HG03066 (cell line): ENCODE data around the gene DNMT3A.
A peak's percentile ranks its signal among the peaks of the same experiment; 100 is the strongest.

ENCODE experiments used
- ATAC-seq: cut with Tn5 transposase; IDR thresholded peaks from one replicate; pipeline ENCODE4 v1.9.1; 2021; ENCODE audit warnings: low read depth; ENCODE audit not compliant: unreplicated experiment

The DNMT3A gene

DNA sequence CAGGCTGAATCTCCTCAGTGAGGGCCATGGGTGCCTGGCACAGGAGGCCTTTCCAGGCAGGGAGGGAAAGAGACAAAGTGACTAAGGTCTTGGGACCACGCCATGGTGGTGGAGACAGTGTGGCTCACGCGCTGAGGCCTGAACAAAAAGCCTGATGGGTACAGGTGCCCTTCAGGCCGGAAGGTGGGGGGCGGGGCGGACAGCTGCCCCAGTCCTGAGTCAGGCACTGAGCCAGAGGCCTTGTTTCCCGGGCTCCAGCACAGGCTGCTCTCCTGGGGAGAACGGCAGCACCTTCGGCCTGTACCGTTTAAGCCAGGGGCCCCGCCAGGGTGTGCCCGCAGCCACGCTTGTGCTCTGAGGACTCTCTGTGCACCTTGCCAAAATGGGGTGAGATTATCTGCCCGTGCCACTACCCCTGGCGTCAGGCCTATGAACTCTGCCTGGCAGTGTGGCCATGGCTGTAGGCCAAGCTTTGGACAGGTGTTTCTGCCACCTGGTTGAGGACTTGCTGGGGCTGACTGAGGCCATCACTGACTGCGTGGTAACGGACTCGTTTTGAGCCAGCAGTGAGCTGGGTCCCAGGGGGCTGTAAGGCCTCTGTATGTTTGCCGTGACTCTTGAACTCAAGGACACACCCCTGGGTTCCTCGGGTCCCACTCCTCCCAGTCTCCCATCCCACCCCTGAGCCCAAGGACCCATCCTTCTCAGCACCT is 31.7 kb upstream of the DNMT3A start:
- no peak for ATAC-seq

DNA sequence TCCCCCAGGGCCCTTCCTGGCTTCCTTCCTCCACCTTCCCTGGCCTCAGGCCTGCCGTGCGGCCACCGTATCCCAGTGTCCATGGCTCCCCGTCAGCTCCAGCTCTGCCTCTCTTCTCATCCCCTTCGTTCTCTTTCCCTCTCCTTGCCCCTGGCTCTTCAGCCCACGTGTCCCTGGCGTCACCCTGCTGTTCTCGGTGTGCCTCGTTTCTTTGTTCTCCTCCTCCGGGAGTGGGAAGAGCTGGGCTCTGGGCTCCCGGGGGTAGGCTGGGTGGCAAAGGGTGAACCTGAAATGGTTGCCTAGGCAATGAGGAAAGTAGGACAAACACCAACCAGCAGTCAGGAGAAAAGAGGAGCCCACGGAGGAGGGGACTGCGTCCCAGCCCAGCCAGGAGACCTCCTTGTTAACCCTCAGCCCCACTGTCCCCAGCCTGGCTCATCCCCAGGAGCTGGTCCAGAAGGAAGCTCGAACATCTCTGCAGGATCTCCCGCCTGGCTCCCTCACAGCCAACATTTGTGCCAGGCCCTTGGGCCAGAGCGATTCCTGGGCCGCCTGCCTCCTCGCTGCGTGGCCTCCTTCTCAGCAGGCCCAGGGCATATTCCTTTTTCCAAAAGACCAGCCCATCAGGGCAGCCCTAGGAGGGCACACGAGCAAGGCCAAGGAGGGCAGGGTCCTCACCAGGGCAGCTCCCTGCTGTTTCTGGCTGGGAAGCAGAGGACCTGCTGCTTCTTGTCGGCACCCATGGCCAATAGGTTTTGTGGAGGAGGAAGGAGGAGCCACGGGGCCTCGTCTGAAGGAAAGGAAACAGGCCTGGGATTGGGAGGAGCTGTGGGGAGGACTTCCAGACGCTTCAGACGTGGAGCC is 30.9 kb upstream of the DNMT3A start:
- no peak for ATAC-seq

DNA sequence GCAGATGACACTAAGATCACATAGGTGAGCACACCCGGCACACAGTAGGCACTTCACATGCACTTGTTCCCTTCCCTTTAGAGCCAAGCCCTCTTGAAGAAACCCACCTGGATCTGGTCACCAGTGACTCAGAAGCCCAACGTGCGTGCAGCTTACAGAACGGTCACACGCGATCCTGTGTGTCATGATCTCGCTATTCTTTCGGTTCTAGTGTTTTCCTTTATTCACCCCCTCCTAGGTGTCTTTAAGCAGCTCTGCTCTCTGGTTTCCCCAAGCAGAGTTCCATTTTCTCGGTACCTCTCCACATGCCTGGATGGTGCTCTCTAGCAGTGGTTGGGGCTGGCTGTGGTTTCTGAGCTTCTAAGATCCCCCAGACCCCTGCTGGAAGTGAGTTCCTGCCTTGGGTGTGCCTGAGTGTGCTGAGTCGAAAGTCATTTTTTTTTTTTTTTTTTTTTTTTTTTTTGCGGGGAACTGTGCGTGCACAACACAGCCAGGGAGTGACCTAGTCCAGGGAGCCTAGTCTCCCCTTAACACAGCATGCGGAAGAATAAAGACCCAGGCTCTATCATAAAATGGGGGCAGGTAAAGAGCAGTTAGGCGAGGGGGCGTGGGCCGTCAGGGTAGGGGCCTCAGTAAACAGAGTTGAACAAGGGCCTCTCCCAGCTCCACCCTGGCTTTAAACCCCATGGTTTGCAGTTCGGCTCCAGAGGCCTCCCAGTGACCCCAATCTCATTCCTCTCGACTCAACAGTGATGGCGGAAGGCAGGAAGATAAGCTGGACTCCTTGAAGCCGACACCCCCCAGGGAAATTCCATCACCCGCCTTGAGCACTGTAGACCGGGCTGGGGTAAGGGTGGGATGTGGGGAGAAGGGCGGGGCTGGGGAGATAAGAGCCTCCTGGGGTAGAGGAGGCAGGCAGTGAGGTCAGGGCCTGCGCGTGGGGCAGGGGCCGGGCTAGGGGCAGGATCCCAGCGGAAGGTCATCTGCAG is 29.8 kb upstream of the DNMT3A start:
- ATAC-seq: no peak

DNA sequence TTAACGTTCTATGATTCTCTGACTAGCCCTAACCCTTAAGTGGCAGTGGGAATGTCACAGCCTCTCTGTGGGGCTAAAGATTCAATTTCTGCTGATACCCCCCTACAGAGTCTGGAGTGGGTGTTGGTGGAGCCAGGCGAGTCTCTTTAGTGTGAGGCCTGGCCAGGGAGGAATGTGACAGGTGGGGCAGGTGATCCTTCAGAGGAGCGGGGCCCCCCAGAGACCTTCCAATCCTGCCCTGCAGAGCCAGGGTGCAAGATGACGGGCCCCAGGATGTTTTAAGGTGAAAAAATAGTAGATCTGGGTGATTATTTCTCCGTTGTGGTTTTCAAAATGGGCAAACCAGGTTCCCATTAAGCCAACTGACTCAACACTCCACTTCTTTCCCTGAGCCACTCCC is 28.2 kb upstream of the DNMT3A start:
- ATAC-seq: no peak

DNA sequence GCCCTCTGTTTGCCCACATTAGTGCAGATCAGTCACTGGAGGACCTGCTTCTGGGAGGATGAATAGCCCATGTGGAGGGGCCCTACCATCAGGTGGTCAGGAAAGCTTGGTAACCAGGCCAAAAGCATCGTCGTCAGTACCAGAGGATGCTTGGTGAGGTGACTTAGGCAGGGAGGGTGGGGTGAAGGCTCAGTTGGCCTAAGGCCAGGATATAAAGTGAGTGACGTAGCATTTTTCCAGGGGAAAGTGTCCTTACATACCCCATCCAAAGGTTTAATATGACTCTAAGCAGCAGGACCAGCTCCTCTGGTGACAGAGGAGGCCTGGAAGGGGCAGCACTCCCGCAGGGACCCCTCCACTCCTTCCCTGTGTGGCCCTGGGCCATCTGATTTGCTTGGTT is 27.7 kb upstream of the DNMT3A start:
- ATAC-seq: no peak

DNA sequence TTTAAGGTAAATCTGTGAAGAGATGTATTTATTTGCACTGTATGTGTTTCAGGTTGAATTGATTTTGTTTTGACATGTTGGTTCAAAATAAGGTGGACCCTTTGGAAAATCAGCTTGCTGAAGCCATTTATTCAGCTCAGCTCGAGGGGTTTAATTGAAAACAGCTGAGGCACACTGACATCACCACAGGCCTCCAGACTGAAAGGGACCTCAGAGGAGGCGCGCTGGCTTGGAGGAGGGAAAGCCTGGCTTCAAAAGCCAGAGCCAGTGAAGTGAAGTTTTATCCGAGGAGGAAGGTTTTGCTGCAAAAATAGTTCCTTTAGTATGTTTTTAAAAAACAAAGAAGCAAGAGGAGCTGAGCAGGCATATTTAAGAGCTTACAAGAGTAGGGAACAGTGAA is 26.9 kb upstream of the DNMT3A start:
- no peak for ATAC-seq

DNA sequence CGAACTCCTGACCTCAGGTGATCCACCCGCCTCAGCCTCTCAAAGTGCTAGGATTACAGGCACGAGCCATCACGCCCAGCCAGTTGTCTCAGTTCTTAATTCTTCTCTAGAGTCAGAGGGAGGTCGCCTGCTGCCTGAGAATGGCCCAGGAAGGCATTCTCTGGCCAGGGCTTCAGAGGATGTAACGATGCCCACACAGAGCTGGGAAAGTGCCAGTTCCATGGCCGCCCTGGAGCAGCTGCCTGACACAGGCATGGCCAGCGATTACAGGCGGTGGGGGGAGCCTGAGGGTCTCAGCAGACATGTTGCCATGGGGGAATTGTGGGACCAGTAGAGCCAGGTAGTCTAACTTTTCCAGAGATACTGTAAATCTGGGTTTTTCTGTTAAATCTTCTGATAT is 25.6 kb upstream of the DNMT3A start:
- ATAC-seq: no peak

DNA sequence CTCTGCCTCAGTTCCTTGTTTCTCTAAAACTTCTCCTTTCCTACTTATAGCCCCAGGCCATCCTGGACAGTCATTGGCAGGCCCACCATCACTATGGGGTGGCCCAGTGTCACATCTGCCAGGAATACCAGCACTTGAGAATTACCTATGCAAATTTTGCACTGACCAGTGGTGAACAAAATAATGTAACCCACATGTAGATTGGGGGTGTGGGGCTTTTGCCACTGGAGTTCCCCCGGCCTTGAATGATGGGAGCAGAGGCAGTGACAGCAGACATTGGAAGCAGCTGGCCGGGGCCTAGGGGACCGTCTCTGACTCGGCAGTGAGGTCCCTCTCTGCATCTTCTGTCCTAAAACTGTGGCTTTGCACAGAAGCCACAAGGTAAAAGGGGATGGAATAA is 24.9 kb upstream of the DNMT3A start:
- no peak for ATAC-seq

DNA sequence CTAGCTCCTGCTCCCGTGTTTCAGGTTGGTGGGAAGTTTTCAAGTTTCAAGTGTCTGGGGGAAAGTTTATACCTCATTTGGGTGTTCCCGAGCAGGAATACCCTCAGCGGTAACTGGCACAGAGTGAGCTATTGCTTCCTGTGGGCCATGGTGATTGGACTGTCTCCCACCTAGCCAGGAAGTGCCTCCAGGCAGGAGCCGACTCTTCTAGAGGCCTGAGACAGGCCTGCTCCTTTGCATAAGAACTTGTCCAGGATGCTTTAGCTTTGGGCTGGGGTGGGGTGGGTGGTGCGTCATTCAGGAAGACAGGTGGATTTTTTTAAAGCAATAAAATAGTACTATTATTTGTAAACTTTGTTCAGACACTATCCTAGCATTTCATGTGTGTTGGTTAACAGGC is 23.5 kb upstream of the DNMT3A start:
- no peak for ATAC-seq

DNA sequence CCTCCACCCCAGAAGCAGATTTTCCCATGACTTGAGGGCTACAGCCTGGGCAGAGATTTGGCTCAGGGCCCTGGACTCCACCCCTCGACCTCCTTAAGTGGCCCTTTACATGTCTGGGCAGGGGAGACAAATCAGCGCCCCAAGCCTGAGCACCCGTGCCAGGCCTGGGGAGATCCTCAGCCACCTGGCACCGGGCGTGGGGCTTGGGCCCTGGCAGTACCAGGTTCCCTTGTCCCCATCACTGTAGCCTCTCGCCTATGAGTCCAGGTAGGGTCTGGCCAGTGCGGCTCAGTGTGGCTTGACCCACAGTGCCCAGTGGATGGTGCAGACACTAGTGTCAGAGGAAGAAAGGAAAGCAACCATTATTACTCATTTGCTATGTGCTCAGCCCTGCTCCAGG is 22.0 kb upstream of the DNMT3A start:
- no peak for ATAC-seq

DNA sequence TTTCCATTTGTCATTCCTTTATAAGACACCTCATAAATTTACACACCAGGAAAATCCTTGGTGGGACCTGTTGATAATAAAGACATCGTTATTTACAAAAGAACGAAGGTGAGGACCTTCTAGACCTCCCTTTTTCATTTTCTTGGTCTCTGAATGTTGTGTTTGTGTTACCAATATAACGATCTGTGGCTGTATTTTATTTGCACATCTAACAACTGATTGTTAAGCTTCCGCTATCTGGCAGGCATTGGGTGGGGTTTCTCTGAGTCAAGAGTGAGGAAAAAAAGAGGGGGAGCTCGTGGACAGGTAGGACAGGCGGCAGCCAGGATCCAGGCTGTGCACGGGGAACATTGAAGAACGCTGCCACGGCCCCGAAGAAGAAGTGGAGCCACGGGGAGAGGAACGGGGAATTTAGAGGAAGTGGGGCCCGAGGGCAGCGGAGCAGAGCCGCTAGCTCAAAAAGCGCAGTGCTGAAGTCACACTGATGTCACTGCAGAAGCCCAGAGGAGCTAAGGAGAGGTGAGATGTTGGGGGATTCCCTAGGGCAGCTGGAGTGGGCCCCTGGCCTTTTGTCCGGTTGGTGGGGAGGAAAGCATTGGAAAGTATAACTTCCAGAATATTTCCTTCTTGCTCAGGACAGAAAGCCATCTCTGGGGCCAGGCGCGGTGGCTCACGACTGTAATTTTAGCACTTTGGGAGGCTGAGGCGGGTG is 20.9 kb upstream of the DNMT3A start:
- ATAC-seq: peak; percentile 73

DNA sequence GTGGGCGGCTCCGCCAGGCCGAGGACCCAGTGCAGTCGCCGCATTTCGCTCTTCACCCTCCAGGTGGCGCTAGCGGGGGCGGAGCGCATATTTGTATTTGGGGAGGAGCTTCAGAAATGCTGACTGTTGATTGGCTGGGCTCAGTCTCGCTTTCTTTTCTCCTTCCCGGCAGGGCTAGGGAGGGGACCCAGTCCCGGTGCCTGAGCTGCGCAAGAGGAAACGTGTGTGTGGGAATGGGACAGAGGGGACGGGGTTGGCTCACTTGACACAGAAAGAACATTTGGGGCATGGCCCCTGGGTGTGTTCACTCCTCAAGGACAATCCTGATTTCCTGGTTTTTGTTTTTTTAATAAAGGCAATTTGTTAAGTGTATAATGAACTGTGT is 20.3 kb upstream of the DNMT3A start:
- ATAC-seq: peak; percentile 86

DNA sequence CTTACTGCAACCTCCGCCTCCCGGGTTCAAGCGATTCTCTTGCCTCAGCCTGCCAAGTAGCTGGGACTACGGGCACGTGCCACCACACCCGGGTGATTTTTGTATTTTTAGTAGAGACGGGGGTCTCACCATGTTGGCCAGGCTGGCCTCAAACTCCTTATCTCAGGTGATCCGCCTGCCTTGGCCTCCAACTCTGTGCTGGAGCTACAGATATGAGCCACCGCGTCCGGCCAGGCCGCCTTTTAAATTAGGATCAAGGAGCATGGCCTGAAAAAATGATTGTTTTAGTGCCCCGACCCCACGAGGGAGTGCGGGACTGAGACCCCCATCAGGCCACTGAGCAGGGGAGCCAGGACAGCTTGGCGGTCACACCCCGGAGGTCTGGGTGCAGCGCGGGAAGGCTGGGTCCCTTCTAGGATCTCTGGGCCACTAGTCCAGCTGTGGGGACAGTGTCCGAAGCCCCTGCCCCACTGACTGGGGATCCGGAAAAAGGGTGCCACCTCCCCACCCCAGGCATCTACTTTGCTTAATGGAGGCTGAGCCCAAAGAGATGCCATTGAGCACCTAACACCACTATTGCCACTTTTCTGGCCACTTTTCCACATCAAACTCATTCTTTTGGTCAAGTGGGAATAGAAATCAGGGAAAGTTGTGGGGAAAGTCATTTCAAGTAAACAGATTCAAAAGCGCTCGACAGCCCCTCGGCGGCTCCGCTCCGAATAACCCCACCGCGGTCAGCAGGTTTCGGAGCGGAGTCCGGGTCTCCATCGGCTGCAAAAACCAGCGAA is 19.7 kb upstream of the DNMT3A start:
- no peak for ATAC-seq

DNA sequence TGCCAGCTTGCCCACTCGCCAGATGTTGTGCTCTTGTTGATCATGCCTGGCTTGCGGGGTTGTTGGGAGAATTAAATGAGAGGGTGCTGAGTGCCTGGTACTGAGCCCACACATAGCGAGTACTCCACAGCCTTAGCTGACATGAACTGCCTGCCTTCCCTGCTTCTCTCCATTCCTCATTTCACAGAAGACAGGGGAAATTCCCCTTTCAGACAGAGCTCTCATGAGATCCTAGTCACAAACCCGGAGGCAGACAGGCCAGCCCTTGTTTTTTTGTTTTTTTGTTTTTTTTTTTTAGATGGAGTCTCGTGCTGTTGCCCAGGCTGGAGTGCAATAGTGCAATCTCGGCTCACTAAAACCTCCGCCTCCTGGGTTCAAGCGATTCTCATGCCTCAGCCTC is 17.1 kb upstream of the DNMT3A start:
- ATAC-seq: no peak

DNA sequence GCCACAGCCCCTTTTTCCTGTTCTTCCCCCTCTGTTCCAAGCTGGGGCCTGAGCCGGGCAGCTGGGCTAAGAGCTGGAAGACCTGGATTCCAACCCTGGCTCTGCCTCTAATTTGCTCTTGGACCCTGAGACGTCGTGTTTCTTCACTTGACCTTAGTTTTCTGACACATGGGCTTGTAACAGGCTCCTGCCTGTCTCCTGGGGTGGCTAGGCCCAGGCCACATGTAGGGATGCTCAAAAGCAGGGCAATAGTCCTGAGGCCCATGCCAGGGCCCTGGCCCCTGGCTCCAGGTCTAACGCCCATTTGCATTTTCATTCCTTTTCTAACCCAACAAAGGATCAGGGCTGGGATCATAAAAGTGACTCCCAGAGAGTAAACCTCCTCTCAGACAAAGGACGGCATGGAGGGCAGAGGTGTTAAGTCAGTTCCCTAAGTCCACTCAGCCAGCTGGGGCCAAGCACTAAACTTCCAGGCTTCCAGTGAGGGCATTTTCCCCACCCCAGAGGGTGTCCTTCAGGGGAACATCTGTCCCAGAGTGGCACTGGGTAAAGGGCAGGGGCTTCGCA is 16.6 kb upstream of the DNMT3A start:
- ATAC-seq: no peak

DNA sequence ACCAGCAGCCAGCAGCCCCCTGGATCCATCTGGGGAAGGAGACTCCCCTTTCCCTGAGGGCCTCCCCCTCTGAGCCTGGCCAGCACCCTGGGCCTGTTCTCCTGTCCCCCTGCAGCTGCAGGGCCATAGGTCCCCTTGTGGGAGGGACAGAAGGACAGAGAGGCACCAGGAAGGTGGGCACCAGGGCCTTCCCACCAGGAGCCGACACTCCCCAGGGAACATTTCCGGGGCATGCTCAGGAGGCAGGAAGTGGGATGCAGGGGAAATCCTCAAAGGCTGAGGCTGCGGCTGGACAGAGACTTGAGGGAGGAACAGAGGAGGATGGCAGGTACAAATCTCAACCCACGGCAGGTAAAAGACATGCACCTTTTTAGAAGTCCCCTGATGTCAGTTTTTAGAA is 14.4 kb upstream of the DNMT3A start:
- ATAC-seq: no peak

DNA sequence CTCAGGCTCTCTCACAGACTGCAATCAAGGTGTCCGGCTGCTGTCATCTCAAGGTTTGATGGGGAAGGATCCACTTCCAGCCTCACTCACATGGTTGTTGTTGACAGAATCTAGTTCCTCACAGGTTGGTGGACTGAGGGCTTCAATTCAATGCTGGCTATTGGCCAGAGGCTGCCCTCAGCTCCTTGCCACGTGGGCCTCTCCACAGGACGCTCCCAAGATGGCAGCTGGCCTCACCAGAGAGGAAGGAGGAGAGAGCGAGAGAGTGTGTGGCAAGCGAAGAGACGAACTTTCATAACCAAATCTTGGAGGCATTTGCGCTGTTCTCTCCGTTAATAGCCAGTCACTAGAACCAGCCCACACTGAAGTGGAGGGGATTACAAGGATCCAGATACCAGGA is 13.5 kb upstream of the DNMT3A start:
- no peak for ATAC-seq

DNA sequence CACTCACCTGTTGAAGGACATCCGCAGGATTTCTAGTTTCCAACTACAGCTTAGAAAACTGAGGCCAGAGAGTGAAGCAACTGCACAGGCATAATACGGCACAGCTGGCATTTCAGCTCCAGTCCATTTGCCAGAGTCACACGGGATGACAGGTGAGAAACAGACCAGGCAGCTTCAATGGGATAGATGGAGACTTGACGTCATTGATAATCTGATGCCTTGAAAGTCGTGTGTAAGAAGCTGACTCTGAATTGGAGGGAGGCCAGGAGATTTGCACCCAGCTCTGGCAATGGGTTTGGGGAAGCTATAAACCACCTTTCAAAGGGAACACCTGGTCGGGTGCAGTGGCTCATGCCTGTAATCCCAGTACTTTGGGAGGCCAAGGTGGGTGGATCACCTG is 12.4 kb upstream of the DNMT3A start:
- no peak for ATAC-seq

DNA sequence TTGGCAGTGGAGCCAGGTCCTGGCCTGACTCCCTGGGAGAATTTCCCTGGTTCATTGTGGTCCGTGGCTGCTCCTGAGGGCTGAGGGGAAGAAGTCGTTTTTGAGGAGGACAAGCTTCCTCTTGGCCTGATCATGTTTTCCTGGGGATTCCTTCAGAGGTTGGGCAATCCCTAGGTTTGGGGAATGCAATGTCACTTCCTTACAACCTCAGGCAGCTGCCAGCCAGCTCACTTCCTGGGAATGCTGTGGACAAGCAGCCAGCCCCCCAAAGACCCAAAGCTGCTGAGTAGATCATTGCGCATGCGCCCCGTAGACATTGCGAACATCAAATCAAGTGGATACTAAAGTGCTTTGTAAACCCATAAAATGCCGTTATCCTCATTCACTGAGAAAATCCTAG is 7.7 kb upstream of the DNMT3A start:
- no peak for ATAC-seq
